ENCODE data around the gene CHMP4A.

Gene CHMP4A

DNA sequence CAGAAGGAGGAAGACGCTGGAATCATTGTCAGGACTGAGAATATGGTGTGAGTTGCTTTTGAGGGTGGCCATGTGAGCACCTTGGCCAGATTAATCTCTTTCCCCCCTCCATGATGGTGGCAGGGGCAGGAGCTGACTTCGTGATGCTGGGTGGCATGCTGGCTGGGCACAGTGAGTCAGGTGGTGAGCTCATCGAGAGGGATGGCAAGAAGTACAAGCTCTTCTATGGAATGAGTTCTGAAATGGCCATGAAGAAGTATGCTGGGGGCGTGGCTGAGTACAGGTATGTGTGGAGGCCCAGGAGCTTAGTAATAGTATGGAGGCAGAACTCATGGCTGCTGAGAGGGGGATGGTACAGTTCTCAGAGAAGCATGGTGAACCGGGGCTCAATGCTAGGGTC lies 24.8 kb upstream of the CHMP4A start:
- H3K4me1 ChIP-seq: peaks cover 16% of the 10 kb centered on the region
- no peak for DNase-seq (ENCODE audit: low spot score in 2 of 2)
- no peaks in the 10 kb centered on the region for H3K9me3 ChIP-seq
- H3K36me3 ChIP-seq (replicated peaks): peaks cover 65% of the 10 kb centered on the region
- in situ Hi-C loops (cut with MboI; ENCODE audit: low sequenced_read_pairs): no loop called here
- no peak overlapping the region for H3K4me3 ChIP-seq
- H3K27me3 ChIP-seq (ENCODE audit: low read depth): no peaks in the 10 kb centered on the region

- Histone ChIP-seq H3K27me3 (ENCODE audit: low read depth) (no peaks in the 10 kb centered on the region), H3K4me1 (peaks cover 16% of the 10 kb centered on the region), H3K36me3 (replicated peaks) (peaks cover 65% of the 10 kb centered on the region), H3K9me3 (no peaks in the 10 kb centered on the region), H3K4me3 (no peak overlapping the region)
- DNase-seq (ENCODE audit: low spot score in 2 of 2): no peak
- in situ Hi-C loops (cut with MboI; ENCODE audit: low sequenced_read_pairs): no loop called here
Measured at GRCh38 chr14:24237463-24237955, 24.2 kb upstream of the CHMP4A start.

DNA sequence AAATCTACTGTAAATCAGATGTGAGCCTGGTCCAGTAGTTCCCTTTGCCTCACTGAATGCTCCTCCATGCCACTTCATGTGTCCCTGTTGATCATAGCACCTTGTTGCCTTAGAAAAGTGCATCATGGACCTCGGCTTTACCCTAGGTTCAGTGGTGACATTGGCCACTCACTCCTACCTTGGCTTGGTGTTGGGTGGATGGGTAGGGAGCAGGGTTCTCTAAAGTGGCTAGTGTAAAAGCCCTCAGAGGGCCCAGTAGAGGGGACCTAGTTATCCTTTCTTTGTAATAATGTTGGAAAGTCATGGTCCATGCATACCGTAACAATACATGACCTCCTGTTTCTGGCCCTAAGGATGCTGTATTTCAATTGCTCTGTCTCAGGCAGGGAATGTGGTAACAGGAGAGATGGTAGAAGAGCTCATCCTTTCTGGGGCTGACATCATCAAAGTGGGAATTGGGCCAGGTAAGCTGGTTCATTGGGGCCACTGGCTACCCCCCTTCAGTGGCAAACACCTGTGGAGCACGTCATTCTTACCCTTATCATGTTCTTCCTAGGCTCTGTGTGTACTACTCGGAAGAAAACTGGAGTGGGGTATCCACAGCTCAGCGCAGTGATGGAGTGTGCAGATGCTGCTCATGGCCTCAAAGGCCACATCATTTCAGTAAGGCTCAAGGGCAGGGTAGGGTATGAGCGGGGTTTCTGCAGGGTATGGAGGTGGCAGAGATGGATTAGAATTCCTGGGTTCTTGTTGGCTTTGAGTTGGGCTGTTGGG lies 23.6 kb upstream of the CHMP4A start:
- in situ Hi-C loops (cut with MboI; ENCODE audit: low sequenced_read_pairs): no loop called here
- Histone ChIP-seq H3K9me3 (no peaks in the 10 kb centered on the region), H3K27me3 (ENCODE audit: low read depth) (no peaks in the 10 kb centered on the region), H3K4me1 (peaks cover 16% of the 10 kb centered on the region), H3K4me3 (no peak overlapping the region), H3K36me3 (replicated peaks) (peaks cover 65% of the 10 kb centered on the region)
- no peak for DNase-seq (ENCODE audit: low spot score in 2 of 2)

DNA sequence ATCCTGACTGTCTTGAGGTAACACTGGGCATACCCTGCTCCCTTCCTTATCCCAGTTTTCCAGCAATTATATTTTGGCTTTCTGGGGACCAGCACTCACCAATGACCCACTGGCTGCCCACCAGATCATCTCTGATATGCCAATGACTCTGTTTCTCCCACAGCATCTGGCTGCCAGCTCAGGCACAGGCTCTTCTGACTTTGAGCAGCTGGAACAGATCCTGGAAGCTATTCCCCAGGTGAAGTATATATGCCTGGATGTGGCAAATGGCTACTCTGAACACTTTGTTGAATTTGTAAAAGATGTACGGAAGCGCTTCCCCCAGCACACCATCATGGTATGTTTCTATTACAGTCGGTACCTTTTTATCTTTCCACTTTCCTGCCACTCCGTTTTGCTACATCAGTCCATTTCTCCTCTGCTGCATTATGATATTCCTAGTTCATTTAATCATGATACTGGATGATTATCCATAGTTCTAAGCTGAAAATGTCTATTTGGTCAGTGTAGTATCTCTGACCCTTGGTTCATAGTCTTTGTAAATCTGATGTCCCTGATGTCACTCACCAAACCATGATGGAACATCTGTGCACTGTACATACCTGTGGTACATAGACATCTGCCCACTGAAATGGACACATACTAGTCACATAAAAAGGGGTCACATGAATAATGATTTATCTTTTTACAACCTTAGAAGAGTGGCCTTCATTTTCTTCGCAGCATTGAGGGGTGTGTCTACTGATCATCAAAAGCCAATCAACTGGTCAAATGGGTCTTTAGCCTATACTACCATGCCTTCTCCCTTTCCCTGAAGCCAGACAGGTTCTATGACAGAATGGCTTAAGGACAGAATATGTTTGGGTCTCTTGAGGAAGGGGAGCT lies 22.8 kb upstream of the CHMP4A start:
- H3K4me1 ChIP-seq: peaks cover 15% of the 10 kb centered on the region
- H3K4me3 ChIP-seq: no peak overlapping the region
- DNase-seq (ENCODE audit: low spot score in 2 of 2): no peak
- no peaks in the 10 kb centered on the region for H3K27me3 ChIP-seq (ENCODE audit: low read depth)
- H3K36me3 ChIP-seq (replicated peaks): peaks cover 65% of the 10 kb centered on the region
- in situ Hi-C loops (cut with MboI; ENCODE audit: low sequenced_read_pairs): no loop called here
- H3K9me3 ChIP-seq: no peaks in the 10 kb centered on the region

GRCh38 chr14:24234095-24235005 lies 21.1 kb upstream of the CHMP4A start:
- Histone ChIP-seq H3K4me3 (peak overlapping the region; percentile 71), H3K27me3 (ENCODE audit: low read depth) (no peaks in the 10 kb centered on the region), H3K36me3 (replicated peaks) (peaks cover 51% of the 10 kb centered on the region), H3K9me3 (no peaks in the 10 kb centered on the region), H3K4me1 (peaks cover 14% of the 10 kb centered on the region)
- in situ Hi-C loops (cut with MboI; ENCODE audit: low sequenced_read_pairs): no loop called here
- DNase-seq (ENCODE audit: low spot score in 2 of 2): no peak

GRCh38 chr14:24233538-24233866 lies 20.2 kb upstream of the CHMP4A start:
- peak in 1 of 2 experiments; percentile 28 for DNase-seq (ENCODE audit: low spot score in 2 of 2)
- peaks cover 45% of the 10 kb centered on the region for H3K36me3 ChIP-seq (replicated peaks)
- in situ Hi-C loops (cut with MboI; ENCODE audit: low sequenced_read_pairs): no loop called here

DNA sequence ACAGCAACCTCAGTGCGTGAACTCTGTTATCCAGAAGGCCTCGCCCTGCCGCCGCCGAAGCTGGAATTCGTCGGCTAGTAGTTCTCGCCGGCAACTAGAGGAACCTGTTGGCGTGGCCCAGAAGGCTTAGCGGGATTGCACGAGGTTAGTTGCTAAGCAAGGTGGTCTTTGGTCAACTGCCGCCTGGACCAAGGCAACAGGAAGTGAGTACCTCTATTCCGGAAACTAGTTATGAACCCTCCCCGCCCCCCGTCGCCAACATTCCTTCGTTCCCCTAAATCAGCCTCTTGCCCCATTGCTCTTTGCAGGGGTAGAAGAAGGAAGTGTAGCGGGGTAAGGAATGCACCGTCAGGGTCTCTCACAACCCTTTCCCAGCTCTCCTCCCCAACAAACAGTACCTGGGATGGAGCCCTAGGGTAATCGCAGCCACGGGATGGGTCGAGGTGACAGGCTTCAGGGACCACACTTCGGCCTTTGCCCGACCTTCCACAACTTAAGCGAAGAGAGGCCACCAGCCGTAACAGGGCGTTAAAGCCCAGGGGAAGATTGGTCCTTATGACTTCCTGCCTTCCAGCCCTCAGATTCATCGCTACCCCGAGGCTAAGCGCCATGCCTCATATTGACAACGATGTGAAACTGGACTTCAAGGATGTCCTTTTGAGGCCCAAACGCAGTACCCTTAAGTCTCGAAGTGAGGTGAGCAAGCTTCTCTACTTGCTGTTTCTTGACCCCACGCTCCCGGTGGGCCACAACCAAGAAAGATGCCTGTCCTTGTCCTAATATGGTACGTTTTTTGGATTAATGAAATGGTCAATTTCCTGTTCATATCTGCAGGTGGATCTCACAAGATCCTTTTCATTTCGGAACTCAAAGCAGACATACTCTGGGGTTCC lies 19.6 kb upstream of the CHMP4A start, which contains the start of gene GMPR2:
GMPR2 (plus strand) TSS at position 285 of the 893 bp plus-strand sequence; CDS start at position 610, 325 bp downstream.
- no peaks in the 10 kb centered on the region for H3K9me3 ChIP-seq
- H3K4me3 ChIP-seq: peak within 1 kb of the TSS; percentile 71
- peak; percentile 80 to 86 for DNase-seq (ENCODE audit: low spot score in 2 of 2)
- H3K36me3 ChIP-seq (replicated peaks): peaks cover 41% of the 10 kb centered on the region
- peaks cover 14% of the 10 kb centered on the region for H3K4me1 ChIP-seq
- no peaks in the 10 kb centered on the region for H3K27me3 ChIP-seq (ENCODE audit: low read depth)
- in situ Hi-C loops (cut with MboI; ENCODE audit: low sequenced_read_pairs): no loop called here

More at GRCh38 chr14:24233538-24233866, 20.2 kb upstream of the CHMP4A start:
- no peaks in the 10 kb centered on the region for H3K9me3 ChIP-seq
- H3K27me3 ChIP-seq (ENCODE audit: low read depth): no peaks in the 10 kb centered on the region
- peak overlapping the region; percentile 71 for H3K4me3 ChIP-seq
- peaks cover 14% of the 10 kb centered on the region for H3K4me1 ChIP-seq

- Histone ChIP-seq H3K4me3 (peak within 1 kb of the TSS; percentile 71), H3K9me3 (no peaks in the 10 kb centered on the region), H3K4me1 (peaks cover 18% of the 10 kb centered on the region), H3K36me3 (replicated peaks) (peaks cover 41% of the 10 kb centered on the region), H3K27me3 (ENCODE audit: low read depth) (no peaks in the 10 kb centered on the region)
- in situ Hi-C loops (cut with MboI; ENCODE audit: low sequenced_read_pairs): no loop called here
- peak; percentile 85 to 94 for DNase-seq (ENCODE audit: low spot score in 2 of 2)
Measured at GRCh38 chr14:24232121-24232644, 18.9 kb upstream of the CHMP4A start, which contains the start of gene NEDD8. Gene NEDD8 (minus strand): TSS chr14:24232367. CDS start chr14:24232267, 100 bp downstream.

- Histone ChIP-seq H3K36me3 (replicated peaks) (peaks cover 36% of the 10 kb centered on the region), H3K9me3 (no peaks in the 10 kb centered on the region), H3K27me3 (ENCODE audit: low read depth) (no peaks in the 10 kb centered on the region), H3K4me3 (peak overlapping the region; percentile 71), H3K4me1 (peaks cover 19% of the 10 kb centered on the region)
- DNase-seq (ENCODE audit: low spot score in 2 of 2): peak in 1 of 2 experiments; percentile 28
- in situ Hi-C loops (cut with MboI; ENCODE audit: low sequenced_read_pairs): no loop called here
Measured at GRCh38 chr14:24231263-24232120, 18.2 kb upstream of the CHMP4A start.

DNA sequence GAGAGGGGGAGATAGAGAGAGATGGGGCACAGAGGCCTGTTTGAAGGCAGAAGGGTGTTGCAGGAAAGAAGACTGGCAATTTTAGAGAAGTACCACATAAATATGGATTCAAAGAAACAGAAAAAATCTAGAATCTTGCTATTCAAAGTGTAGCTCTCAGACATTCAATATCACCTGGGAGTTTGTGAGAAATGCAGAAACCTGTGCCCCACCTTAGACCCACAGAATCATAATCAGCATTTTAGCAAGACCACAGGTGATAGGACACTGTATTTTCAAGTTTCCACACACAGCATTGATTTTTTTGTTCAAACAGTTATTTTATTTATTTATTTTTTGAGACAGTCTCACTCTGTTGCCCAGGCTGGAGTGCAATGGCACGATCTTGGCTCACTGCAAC lies 15.6 kb upstream of the CHMP4A start:
- H3K4me1 ChIP-seq: peaks cover 17% of the 10 kb centered on the region

GRCh38 chr14:24226473-24226872 lies 13.2 kb upstream of the CHMP4A start:
- no peaks in the 10 kb centered on the region for H3K9me3 ChIP-seq
- H3K4me3 ChIP-seq: no peak overlapping the region
- no peak for DNase-seq (ENCODE audit: low spot score in 2 of 2)
- peaks cover 9% of the 10 kb centered on the region for H3K4me1 ChIP-seq
- in situ Hi-C loops (cut with MboI; ENCODE audit: low sequenced_read_pairs): no loop called here
- H3K36me3 ChIP-seq (replicated peaks): peaks cover 20% of the 10 kb centered on the region
- H3K27me3 ChIP-seq (ENCODE audit: low read depth): no peaks in the 10 kb centered on the region

More for the DNA sequence above, 15.6 kb upstream of the CHMP4A start:
- H3K27me3 ChIP-seq (ENCODE audit: low read depth): no peaks in the 10 kb centered on the region
- H3K4me3 ChIP-seq: no peak overlapping the region
- in situ Hi-C loops (cut with MboI; ENCODE audit: low sequenced_read_pairs): no loop called here
- DNase-seq (ENCODE audit: low spot score in 2 of 2): no peak
- no peaks in the 10 kb centered on the region for H3K9me3 ChIP-seq
- H3K36me3 ChIP-seq (replicated peaks): peaks cover 20% of the 10 kb centered on the region
